ENCODE data around the gene JAK1. TPM values are rescaled to one million over a fixed set of nuclear protein-coding genes. Genes with fewer than 3 reads are reported as not detected.
"Not testable (repeated sequence)": the region's sequence is repeated elsewhere in the genome, so short reads cannot be mapped to it uniquely, and the experiment has no call there.

JAK1 gene
- total RNA-seq, 4 donors from 2014 or later: 59.7 to 92.7 (median 64.1) TPM

- intact Hi-C loops (cut with DNase I): loop anchor here (10.0 kb wide), 2 partner anchors 144 to 564 kb away; no protein-coding TSS in a partner anchor
- Histone ChIP-seq H3K9me3 (no peaks in the 10 kb centered on the region), H3K4me3 (no peak overlapping the region), H3K27ac (no peak overlapping the region), H3K27me3 (no peaks in the 10 kb centered on the region), H3K36me3 (peaks cover 0 to 45% (median 0%) of the 10 kb centered on the region in 3 donors), H3K4me1 (peaks cover 0 to 8% (median 0%) of the 10 kb centered on the region in 3 donors)
- TF ChIP-seq CTCF (IDR thresholded peaks at IDR 0.05) (no peak), POLR2A (IDR thresholded peaks at IDR 0.05) (no peak)
- no peak for DNase-seq
- WGBS, 2 donors: 45 to 52% methylated on average over 1 of the region's 1 CpG
Measured at GRCh38 chr1:64828829-64829228, 137.5 kb downstream of the JAK1 start.

- H3K4me1 ChIP-seq: peaks cover 0 to 9% (median 0%) of the 10 kb centered on the region in 3 donors
- no peak for DNase-seq
- no peaks in the 10 kb centered on the region for H3K27me3 ChIP-seq
- H3K36me3 ChIP-seq: peaks cover 0 to 26% (median 0%) of the 10 kb centered on the region in 3 donors
- no peaks in the 10 kb centered on the region for H3K9me3 ChIP-seq
- TF ChIP-seq CTCF (IDR thresholded peaks at IDR 0.05): no peak
- TF ChIP-seq POLR2A (IDR thresholded peaks at IDR 0.05): no peak
- 76 to 79% methylated on average over 5 of the region's 5 CpGs for WGBS, 2 donors
- intact Hi-C loops (cut with DNase I): loop anchor here (10.0 kb wide), 2 partner anchors 142 to 562 kb away; no protein-coding TSS in a partner anchor
- H3K27ac ChIP-seq: peak overlapping the region in 1 of 4 donors; percentile 4
- no peak overlapping the region for H3K4me3 ChIP-seq
Measured at GRCh38 chr1:64826991-64827390, 139.4 kb downstream of the JAK1 start.

- Histone ChIP-seq H3K4me3 (no peak overlapping the region), H3K36me3 (no peaks in the 10 kb centered on the region), H3K27ac (no peak overlapping the region), H3K27me3 (no peaks in the 10 kb centered on the region), H3K4me1 (peaks cover 0 to 9% (median 0%) of the 10 kb centered on the region in 3 donors), H3K9me3 (no peaks in the 10 kb centered on the region)
- intact Hi-C loops (cut with DNase I): loop anchor here (10.0 kb wide), 2 partner anchors 139 to 559 kb away; no protein-coding TSS in a partner anchor
- TF ChIP-seq CTCF (IDR thresholded peaks at IDR 0.05) (peak; percentile 79 to 89 (median 84)), POLR2A (IDR thresholded peaks at IDR 0.05) (no peak)
- DNase-seq: no peak
- 37 to 41% methylated on average over 11 of the region's 11 CpGs for WGBS, 2 donors
Measured at GRCh38 chr1:64823691-64824476, 142.5 kb downstream of the JAK1 start.

GRCh38 chr1:64822621-64823020 lies 143.7 kb downstream of the JAK1 start:
- intact Hi-C loops (cut with DNase I): loop anchor here (10.0 kb wide), 2 partner anchors 138 to 558 kb away; no protein-coding TSS in a partner anchor
- H3K4me1 ChIP-seq: peaks cover 0 to 9% (median 0%) of the 10 kb centered on the region in 3 donors
- H3K27ac ChIP-seq: no peak overlapping the region
- no peaks in the 10 kb centered on the region for H3K9me3 ChIP-seq
- no peaks in the 10 kb centered on the region for H3K27me3 ChIP-seq
- no peak for DNase-seq
- no peak overlapping the region for H3K4me3 ChIP-seq
- 28 to 33% methylated on average over 1 of the region's 1 CpG for WGBS, 2 donors
- H3K36me3 ChIP-seq: peaks cover 0 to under 1% (median 0%) of the 10 kb centered on the region in 3 donors
- no peak for TF ChIP-seq CTCF (IDR thresholded peaks at IDR 0.05)
- no peak for TF ChIP-seq POLR2A (IDR thresholded peaks at IDR 0.05)

- not testable (repeated sequence) for H3K4me3 ChIP-seq, H3K27me3 ChIP-seq, H3K4me1 ChIP-seq, DNase-seq, H3K27ac ChIP-seq, H3K9me3 ChIP-seq
- intact Hi-C loops (cut with DNase I): loop anchor here (10.0 kb wide), 2 partner anchors 136 to 556 kb away; no protein-coding TSS in a partner anchor
- WGBS, 2 donors: 99 to 100% methylated on average over 3 of the region's 3 CpGs
- H3K36me3 ChIP-seq: peaks cover 0 to 17% (median 0%) of the 10 kb centered on the region in 3 donors
Measured at GRCh38 chr1:64820572-64820971, 145.8 kb downstream of the JAK1 start.

- H3K27me3 ChIP-seq; H3K4me3 ChIP-seq; H3K9me3 ChIP-seq; H3K4me1 ChIP-seq; H3K27ac ChIP-seq; intact Hi-C loops (cut with DNase I); DNase-seq: not testable (repeated sequence)
- WGBS, 2 donors: 82 to 87% methylated on average over 4 to 5 of the region's 5 CpGs
- H3K36me3 ChIP-seq: peaks cover 0 to 40% (median 0%) of the 10 kb centered on the region in 3 donors
Measured at GRCh38 chr1:64817364-64817763, 149.0 kb downstream of the JAK1 start.
